Urinary bladder (tissue), 4 donors: Measurements from ENCODE around the gene SEPTIN1. TPM values are rescaled to one million over a fixed set of nuclear protein-coding genes. Genes with fewer than 3 reads are reported as not detected.
A peak's percentile ranks its signal among the peaks of the same experiment; 100 is the strongest.

Experiments used
- DNase-seq: peaks from one replicate; pipeline ENCODE4 v3.0.0-alpha.2; 2015; ENCODE audit errors: extremely low spot score
- H3K27ac ChIP-seq: one replicate; pipeline ENCODE4 v1.5.1; 2013; ENCODE audit warnings: low read depth, mild to moderate bottlenecking, moderate library complexity
- H3K36me3 ChIP-seq: one replicate; pipeline ENCODE4 v1.6.1; 2013; ENCODE audit warnings: mild to moderate bottlenecking, moderate library complexity; ENCODE audit not compliant: insufficient read depth
- H3K4me1 ChIP-seq: one replicate; pipeline ENCODE4 v1.6.1; 2013; ENCODE audit warnings: mild to moderate bottlenecking, moderate library complexity; ENCODE audit not compliant: insufficient read depth
- H3K4me3 ChIP-seq: one replicate; pipeline ENCODE4 v1.5.1; 2013; ENCODE audit warnings: low read depth, low read length
- WGBS: extraction: QIAGEN DNeasy Blood & Tissue Kit; methylation state at CpG from one replicate; pipeline ENCODE4 v1.1.7; 2013; 5-methylcytosine and 5-hydroxymethylcytosine counted together
- polyA plus RNA-seq: library from polyadenylated mRNA; stranded (reverse); fragments of 200-250 nt; gene quantifications from one replicate; pipeline ENCODE4 v1.2.3, GENCODE V29; 2013
- total RNA-seq: library from RNA; depleted of rRNA; stranded (reverse); fragments of >200 nt; gene quantifications from one replicate; pipeline ENCODE4 v1.2.3, GENCODE V29; 2014
- donor health status: healthy with polysubstance abuse.
- donor health status: healthy.

SEPTIN1 gene
- total and polyA plus RNA-seq, 2 donors: 0.37 to 3.5 TPM

DNA sequence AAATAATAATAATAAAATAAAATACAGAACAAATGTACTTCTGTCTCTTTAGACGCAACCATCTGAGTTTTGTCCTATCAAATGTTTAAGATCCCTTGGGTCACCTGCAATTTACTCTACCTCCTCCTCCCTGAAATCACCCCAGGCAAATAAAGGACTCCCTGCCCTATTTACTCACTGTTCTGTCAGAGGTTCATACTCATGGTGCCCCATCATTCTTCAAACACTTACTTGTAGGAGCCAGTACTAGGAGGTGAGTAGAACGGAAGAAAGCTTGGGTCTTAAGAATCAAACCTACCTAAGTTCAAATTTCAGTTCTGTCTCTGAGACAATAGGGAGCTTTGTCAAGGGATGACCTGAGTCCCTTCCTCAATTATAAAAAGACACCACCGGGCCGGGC lies 15.8 kb downstream of the SEPTIN1 start:
- Histone ChIP-seq H3K4me1 (no peaks in the 10 kb centered on the region), H3K4me3 (no peak overlapping the region)

DNA sequence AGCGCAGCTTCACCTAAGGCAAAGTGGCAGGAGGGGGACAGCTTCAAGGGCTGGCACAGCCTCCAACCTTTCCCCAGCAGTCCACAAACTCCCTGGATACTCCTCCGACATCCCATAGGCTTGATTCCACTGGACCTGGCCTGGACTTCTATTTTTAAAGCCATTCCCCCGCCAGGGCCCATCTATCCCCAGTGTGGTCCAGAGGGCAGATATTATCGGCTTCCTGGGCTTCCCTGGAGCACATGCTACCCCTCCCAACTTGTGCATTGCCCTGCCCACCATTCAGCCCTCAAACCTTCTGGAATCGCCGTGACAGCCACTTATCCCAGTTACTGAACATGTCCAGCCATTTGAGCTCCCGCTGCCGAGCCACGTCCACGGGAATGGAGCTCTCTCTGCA lies 17.2 kb downstream of the SEPTIN1 start:
- Histone ChIP-seq H3K36me3 (no peaks in the 10 kb centered on the region), H3K4me3 (no peak overlapping the region), H3K27ac (no peak overlapping the region), H3K4me1 (no peaks in the 10 kb centered on the region)
- no peak for DNase-seq
- 80% methylated on average over 10 of the region's 10 CpGs for WGBS

More for the DNA sequence above, 15.8 kb downstream of the SEPTIN1 start:
- H3K36me3 ChIP-seq: no peaks in the 10 kb centered on the region
- H3K27ac ChIP-seq: no peak overlapping the region
- no peak for DNase-seq
- 79% methylated on average over 4 of the region's 4 CpGs for WGBS

DNA sequence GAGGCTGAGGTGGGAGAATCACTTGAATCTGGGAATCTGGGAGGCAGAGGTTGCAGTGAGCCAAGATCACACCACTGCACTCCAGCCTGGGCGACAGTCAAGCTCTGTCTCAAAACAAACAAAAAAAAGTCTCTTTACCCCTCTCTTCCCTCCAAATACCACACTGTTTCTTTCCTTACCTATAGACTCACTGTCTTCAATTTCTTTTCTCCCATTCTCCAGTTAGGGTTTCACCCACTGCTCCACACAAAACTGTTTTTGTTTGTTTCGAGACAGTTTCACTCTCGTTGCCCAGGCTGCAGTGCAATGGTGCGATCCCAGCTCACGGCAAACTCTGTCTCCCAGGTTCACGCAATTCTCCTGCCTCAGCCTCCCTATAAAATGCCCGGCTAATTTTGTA lies 21.2 kb downstream of the SEPTIN1 start:
- Histone ChIP-seq H3K36me3 (no peaks in the 10 kb centered on the region), H3K27ac (no peak overlapping the region), H3K4me1 (no peaks in the 10 kb centered on the region), H3K4me3 (no peak overlapping the region)
- WGBS: 92% methylated on average over 7 of the region's 7 CpGs
- DNase-seq: no peak

DNA sequence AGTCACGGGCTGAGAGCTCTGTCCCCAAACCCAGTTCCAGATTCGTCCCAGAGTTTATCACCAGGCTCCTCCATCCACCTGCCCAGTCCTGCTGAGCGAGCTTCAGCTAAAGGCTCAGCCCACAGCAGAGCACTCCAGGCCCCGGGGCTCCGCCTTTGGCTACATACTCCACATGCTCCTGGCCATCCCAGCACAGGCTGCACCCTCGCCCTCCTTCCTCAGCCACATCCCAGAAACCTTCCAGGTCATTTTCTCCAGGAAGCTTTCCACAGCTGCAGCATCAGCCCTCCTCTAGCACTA lies 22.5 kb downstream of the SEPTIN1 start:
- Histone ChIP-seq H3K36me3 (no peaks in the 10 kb centered on the region), H3K4me1 (no peaks in the 10 kb centered on the region), H3K27ac (no peak overlapping the region), H3K4me3 (no peak overlapping the region)
- 81% methylated on average over 6 of the region's 6 CpGs for WGBS
- DNase-seq: no peak

DNA sequence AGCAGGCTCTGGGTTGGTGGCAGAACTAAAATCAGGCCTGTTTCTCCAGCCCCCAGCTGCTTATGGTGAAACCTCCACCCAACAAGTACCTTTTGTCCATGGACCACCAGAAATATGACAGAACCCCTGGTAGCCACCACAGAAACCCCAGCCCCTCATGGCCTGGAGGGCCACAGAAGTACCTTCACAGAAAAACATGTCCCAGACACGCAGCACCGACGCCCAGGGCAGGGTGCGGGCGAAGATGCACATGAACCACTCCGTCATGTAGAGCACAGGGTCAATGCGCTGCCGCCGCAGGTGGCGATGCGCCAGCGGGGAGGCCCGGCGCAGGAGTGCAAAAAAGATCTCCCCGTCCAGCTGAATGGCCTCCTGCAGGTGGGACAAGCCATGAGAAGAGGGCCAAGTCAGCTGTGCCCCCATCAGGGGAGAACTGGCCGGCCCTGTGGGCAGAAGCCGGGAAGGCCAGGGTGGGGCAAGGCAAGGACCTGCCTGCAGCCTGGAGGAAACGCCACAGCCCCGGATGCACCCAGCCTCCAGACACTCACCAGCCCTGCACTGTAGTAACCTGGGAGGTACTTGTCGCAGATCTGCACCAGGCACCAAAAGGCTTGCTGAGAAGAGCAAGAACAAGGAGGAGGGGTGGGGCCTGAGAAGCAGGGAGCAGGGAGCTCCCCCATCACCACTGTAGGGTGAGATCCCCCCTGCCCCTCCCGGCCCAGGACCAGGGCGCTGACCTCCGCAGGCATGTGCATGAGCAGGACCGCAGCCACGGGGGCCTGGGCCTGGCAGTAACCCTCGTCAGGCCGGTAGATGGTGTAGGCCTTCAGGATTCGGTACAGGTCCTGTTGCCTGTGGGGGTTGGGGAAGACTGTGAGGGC lies 23.1 kb downstream of the SEPTIN1 start:
- no peak for DNase-seq
- WGBS: 87% methylated on average over 28 of the region's 28 CpGs
- no peak overlapping the region for H3K27ac ChIP-seq
- no peaks in the 10 kb centered on the region for H3K4me1 ChIP-seq
- H3K36me3 ChIP-seq: no peaks in the 10 kb centered on the region
- no peak overlapping the region for H3K4me3 ChIP-seq

DNA sequence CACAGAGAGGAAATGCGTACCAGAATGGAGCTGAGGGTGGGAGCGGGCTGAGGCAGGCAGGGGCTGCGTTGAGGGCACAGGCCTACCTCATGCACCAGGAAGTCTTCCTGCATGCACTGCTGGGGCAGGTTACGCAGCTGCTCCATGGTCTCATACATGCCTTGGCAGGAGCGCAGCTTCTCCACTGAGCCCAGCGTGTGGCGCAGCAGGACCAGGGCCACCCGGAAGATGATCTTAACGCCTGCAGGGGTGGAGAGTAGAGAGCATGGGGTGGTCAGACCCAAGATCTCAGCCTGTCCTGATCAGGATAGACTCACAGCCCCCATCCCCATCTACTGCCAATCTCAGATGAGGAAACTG lies 23.8 kb downstream of the SEPTIN1 start:
- no peaks in the 10 kb centered on the region for H3K36me3 ChIP-seq
- DNase-seq: no peak
- H3K4me3 ChIP-seq: no peak overlapping the region
- 88% methylated on average over 9 of the region's 9 CpGs for WGBS
- H3K27ac ChIP-seq: no peak overlapping the region
- no peaks in the 10 kb centered on the region for H3K4me1 ChIP-seq

DNA sequence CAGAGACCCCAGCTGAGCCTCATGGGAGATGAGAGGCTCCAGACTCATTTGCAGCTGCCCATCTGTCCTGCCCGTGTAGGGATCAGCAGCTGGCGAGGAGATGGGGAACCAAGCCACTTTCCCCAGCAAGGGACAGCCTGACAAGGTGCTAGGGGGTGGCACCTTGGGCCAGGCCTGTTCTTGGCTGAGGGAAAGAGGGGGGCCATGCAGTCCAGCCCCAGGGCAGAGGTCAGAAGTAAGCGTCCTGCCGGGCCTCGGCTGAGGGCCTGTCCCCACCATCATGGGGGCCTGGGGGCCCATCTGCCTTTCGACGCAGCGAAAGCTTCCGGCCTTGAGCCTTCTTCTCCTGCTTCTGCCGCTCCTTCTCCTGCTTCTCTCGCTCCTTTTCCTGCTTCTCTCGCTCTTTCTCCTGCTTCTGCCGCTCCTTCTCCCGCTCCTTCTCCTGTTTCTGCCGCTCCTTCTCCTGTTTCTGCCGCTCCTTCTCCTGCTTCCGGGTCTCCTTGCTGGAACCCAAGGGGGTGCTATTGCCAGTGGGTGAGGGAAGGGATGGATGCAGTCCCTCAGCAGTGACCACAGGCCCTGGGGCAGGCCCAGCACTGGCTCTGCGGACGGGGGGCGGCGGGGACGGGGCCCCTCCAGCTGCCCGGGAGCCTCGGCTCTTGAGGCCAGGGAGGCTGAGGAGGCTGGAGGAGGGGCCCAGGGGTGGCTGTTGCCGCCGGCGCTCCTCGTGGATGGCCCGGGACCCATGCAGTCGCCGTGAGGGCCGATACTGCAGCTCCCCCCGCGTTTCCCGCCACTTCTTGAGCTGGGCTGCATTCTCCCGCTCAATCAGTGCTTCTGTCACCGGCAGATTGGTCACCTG lies 24.4 kb downstream of the SEPTIN1 start:
- H3K36me3 ChIP-seq: no peaks in the 10 kb centered on the region
- DNase-seq: no peak
- no peak overlapping the region for H3K27ac ChIP-seq
- no peaks in the 10 kb centered on the region for H3K4me1 ChIP-seq
- 85% methylated on average over 37 of the region's 37 CpGs for WGBS
- no peak overlapping the region for H3K4me3 ChIP-seq

DNA sequence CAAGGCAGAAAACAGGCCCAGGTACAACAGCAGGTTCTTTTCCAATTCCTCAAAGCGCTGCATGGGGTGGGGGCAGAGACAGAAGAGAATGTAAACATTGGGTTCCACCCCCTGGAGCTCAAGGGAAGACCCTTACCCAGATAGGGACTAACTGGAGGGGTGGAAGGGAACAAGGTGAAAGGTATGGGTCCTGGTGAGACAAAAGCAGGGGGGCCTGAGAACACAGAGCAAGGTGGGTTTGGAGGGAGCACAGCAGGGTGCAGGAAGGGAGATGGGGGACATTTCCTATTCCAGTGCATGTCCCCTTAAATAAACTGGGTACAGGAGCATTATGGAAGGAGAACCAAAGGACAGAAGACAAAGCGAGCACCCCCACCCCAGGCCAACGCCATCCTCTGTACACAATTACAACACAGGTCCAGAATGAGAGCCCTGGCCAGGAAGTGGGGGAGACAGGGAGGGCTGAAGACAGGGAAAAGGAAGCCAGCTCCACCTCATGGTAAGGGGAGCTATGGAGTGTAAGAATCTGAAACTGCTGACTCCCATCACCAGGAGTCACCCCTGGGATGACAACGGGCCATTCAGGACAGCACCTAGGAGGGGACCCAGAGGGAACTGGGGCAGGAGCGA lies 25.2 kb downstream of the SEPTIN1 start:
- 70% methylated on average over 5 of the region's 5 CpGs for WGBS
- DNase-seq: no peak
- Histone ChIP-seq H3K4me1 (no peaks in the 10 kb centered on the region), H3K27ac (no peak overlapping the region), H3K36me3 (no peaks in the 10 kb centered on the region), H3K4me3 (no peak overlapping the region)

DNA sequence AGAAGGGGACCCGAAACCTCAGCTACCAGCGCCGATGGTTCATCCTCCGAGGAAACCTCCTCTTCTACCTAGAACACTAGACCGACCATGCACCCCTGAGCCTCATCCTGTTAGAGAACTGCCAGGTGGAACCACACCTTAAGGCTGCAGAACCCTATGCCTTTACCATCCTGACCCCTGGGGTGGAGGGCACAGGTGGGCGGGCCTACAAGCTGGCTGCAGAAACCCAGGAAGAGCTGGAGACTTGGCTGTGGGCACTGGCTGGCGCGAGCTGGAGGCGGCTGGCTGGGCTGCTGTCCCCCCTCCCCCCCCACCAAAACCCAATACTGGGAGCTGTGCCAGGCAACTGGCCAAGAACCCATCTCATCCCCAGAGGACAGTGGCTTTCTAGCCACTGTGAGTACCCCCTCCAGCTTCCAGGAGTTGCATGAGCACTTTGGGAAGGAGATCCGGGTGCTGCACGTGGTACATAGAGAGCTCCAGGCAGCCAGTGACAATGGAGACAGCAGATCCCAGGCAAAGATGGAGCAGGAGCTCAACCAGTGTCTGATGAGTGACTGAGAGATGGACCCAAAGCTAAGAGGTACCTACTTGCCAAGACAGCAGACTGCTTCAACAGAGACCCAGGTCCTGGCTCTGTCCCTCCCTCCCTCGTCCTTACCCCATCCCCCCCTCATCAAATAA lies 25.8 kb downstream of the SEPTIN1 start:
- no peak overlapping the region for H3K27ac ChIP-seq
- WGBS: 71% methylated on average over 12 of the region's 12 CpGs
- H3K4me3 ChIP-seq: peak overlapping the region; percentile 44
- H3K4me1 ChIP-seq: no peaks in the 10 kb centered on the region
- H3K36me3 ChIP-seq: no peaks in the 10 kb centered on the region
- no peak for DNase-seq

DNA sequence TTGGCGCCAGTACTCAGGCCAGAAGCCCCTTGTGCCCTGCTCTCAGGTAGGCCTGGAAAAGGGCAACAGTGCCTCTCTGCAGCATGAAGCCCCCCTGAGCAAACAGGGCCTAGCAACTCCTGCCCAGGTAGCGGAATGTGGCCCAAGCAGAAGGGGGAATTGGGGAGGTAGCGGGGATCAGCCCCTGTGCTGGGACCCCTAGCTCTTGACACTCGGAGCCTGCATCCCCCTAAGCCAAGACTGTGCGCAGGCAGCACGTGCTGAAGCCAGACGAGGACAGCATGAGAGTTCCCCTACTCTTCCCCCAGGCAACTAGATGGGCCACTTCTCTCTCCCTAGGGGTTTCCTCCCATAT lies 26.4 kb downstream of the SEPTIN1 start:
- WGBS: 50% methylated on average over 7 of the region's 7 CpGs
- DNase-seq: no peak
- Histone ChIP-seq H3K4me3 (peak overlapping the region; percentile 44), H3K36me3 (no peaks in the 10 kb centered on the region), H3K27ac (peak overlapping the region; percentile 97), H3K4me1 (no peaks in the 10 kb centered on the region)

DNA sequence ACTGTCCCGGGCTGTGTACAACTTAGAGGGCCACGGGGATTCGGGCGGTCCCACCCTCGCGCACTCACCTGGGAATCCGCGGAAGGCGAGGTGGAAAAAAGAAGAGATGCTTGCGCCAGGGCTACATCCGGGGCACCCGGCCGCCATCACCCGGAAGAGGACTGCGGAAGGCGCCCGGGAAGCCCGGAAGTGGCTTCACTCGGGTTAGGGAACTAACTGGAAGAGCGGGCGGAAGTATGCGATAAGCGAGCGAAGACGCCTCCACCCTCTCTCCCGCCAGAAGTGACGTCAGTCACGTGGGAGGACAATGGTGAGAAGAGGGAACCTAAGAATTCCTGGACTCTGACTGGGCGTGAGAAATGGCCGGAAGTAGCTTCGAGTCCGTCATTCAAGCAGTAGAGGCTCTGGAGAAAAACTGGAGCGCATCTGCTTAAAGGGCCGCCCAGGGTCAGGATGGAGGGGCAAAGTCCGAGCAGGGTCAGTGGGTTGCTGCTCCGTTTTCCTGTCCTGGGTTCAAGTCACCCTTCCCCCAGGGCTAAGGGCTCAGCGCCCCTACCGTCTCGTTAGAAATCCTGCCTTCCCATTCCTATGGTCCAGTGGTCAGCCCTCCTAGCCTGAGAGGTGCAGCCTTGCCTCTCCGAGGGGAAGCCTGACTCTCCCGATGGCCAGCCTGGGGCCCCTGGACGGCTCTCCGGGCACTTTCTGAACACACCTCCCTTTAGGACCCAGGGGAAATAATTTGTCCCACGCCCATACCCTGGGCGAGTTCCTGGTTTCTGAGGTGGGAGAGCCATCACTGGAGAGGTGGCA lies 27.0 kb downstream of the SEPTIN1 start, which contains the start of gene CD2BP2:
CD2BP2 (minus strand) TSS at position 165 of the 810 bp plus-strand sequence. CDS start 627 bp downstream, outside the sequence.
- Histone ChIP-seq H3K36me3 (peaks cover 2% of the 10 kb centered on the region), H3K4me1 (no peaks in the 10 kb centered on the region), H3K4me3 (peak within 1 kb of the TSS; percentile 75), H3K27ac (peak within 1 kb of the TSS; percentile 97)
- under 1% methylated on average over 45 of the region's 45 CpGs for WGBS
- DNase-seq: peak; percentile 97

DNA sequence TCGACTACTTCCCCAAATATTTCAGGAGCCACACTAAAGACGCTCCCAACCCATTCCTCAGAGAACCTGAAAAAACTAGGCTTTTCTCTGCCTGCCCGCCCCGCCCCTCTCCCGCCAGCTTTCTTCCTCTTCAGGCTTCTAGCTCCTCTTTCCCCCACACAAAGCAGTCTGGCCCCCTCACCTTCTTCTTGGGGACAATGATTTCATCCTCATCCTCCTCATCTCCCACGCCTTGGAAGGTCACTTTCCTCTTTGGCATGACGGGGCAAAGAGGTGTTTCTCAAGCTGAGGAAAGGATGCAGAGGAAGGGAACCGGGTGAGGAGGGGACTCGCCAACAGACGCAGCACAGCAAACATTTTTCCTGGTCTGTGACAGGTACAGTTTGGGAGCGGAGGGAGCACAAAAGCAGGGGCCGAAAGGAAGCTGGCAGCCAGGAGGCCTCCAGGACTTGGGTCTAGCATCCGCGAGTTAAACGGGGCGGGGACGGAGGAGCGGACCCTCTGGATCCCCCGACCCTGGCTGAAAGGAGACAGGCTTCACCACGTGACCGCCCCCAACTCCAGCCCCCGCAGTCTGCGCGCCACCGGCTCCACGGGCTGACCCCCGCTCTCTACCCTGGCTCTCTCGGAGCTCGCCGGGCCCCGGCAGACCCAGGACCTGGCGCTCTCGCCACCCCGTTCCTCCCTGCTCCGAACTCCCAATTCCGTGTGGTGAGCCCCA lies 27.8 kb downstream of the SEPTIN1 start:
- WGBS: 3% methylated on average over 36 of the region's 36 CpGs
- H3K4me1 ChIP-seq: no peaks in the 10 kb centered on the region
- peaks cover 2% of the 10 kb centered on the region for H3K36me3 ChIP-seq
- DNase-seq: no peak
- H3K27ac ChIP-seq: peak overlapping the region; percentile 87
- peak overlapping the region; percentile 75 for H3K4me3 ChIP-seq
